ENCODE measurements around the gene PLD6. TPM values are rescaled to one million over a fixed set of nuclear protein-coding genes. Genes with fewer than 3 reads are reported as not detected.
A peak's percentile ranks its signal among the peaks of the same experiment; 100 is the strongest.
"Not testable (repeated sequence)": the region's sequence is repeated elsewhere in the genome, so short reads cannot be mapped to it uniquely, and the experiment has no call there.

Gene PLD6
- total RNA-seq, 1 donor from 2014 or later, result 8.6 TPM

- no peak for DNase-seq (ENCODE audit: low spot score in 2 of 2)
- FAIRE-seq, result no peak
Measured at GRCh38 chr17:17159571-17159970, 46.6 kb downstream of the PLD6 start.

DNA sequence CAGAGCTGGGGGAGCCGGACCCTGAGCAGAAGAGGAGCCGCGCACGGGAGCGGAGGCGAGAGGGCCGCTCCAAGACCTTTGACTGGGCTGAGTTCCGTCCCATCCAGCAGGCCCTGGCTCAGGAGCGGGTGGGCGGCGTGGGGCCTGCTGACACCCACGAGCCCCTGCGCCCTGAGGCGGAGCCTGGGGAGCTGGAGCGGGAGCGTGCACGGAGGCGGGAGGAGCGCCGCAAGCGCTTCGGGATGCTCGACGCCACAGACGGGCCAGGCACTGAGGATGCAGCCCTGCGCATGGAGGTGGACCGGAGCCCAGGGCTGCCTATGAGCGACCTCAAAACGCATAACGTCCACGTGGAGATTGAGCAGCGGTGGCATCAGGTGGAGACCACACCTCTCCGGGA is 47.6 kb downstream of the PLD6 start:
- not testable (repeated sequence) for FAIRE-seq; DNase-seq (ENCODE audit: low spot score in 2 of 2)

DNA sequence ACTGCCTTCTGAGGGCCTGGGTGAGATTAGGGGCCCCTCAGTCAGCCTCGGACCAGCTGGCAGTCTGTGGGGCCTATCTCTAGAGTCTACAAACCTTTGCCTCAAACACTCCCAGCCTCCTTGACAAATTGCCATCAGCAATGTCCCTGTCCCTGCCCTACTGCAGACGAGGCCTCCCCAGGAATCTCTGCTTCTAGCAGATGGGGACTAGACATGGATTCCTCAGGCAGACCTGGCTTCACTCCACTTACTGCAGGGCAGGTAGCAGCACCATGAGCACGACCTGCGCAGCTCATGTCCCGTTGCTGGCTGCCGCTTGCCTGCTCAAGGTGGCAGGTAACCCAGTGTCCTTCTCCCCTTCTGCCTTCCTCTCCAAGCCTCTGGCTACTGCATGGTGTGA is 49.1 kb downstream of the PLD6 start:
- no peak for FAIRE-seq
- DNase-seq (ENCODE audit: low spot score in 2 of 2), result no peak

DNA sequence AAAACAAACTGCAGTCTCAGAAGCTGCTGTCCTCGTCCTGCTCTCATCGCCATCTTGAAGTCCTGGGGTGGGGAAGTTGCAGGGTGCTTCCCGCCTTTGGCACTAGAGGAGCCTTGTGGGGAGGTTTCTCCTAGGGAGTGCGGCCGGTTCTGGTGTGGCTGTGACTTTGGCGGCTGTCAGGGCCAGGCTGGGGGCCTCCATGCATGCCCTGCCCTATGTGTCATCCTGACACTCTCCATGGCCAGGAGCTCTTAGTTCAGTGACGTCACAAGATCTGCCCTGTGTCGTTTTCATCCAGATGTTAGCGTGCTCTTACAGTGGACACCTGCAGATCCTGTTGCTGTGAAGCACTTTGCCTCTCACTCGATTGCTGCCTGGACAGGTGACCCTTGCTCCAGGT is 49.6 kb downstream of the PLD6 start:
- FAIRE-seq (no peak), DNase-seq (ENCODE audit: low spot score in 2 of 2) (no peak)

DNA sequence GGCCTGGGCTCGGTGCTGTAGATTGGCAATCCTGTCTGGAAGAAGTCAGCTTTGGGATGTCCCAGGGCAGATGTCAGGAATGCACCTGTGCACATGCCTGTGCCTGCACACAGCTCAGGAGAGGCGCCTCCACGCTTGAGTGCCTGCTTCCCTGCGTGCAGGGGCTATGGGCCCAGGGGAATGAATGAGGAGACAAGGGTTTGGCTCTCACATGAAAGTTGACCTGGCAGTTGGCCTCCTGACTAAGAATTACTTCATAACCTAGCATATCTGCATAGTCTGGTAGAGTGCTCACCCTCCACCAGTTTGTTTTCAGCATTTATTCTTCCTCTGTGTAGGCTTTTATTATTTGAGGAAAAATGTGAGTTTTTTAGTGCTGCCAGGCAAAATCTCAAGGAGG is 50.0 kb downstream of the PLD6 start:
- FAIRE-seq, result no peak
- DNase-seq (ENCODE audit: low spot score in 2 of 2), result no peak

DNA sequence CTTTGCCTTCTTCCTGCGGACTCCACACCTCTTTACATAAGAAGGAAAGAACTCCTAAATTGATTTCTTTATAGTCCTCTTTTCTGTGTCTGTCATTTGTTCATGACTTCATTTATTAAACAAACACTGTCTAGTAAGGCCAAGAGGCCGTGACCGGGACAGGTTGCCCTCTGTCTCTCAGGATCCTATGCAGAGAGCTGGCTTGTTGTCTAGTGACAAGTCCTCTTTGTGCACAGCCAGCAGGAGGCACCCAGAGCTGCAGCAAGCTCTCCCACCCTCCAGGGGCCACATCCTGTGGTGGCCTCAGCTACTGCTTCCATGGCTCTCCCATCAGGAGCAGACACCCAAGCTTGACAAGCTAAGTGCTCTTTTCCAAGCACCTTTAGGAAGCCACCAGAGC is 50.6 kb downstream of the PLD6 start:
- FAIRE-seq, result no peak
- DNase-seq (ENCODE audit: low spot score in 2 of 2), result no peak

DNA sequence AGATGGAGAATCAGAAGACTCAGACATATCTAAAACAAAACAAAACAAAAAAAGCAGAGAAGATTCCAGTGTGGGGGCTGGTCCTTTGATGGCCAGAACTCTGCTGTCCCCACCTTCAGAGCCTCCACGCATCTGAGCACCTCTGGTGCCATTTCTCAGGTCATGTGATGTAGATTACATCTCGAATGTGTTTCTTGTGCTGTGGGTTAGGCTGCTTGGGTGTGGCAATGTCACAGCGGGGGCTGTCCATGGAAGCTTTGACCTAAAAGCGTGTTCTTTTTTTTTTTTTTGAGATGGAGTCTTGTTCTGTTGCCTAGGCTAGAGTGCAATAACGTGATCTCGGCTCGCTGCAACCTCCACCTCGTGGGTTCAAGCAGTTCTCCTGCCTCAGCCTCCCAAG is 51.2 kb downstream of the PLD6 start:
- FAIRE-seq (no peak), DNase-seq (ENCODE audit: low spot score in 2 of 2) (no peak)

- DNase-seq (ENCODE audit: low spot score in 2 of 2), result no peak
- FAIRE-seq, result no peak
Measured at GRCh38 chr17:17154556-17154955, 51.6 kb downstream of the PLD6 start.

GRCh38 chr17:17153709-17154108 is 52.4 kb downstream of the PLD6 start:
- no peak for DNase-seq (ENCODE audit: low spot score in 2 of 2)
- FAIRE-seq, result no peak

GRCh38 chr17:17153071-17153470 is 53.1 kb downstream of the PLD6 start:
- FAIRE-seq (no peak), DNase-seq (ENCODE audit: low spot score in 2 of 2) (no peak)

- FAIRE-seq (no peak), DNase-seq (ENCODE audit: low spot score in 2 of 2) (no peak)
Measured at GRCh38 chr17:17152385-17152784, 53.7 kb downstream of the PLD6 start.

- DNase-seq (ENCODE audit: low spot score in 2 of 2) (peak in 1 of 2 donors; percentile 74), FAIRE-seq (no peak)
Measured at GRCh38 chr17:17151962-17152361, 54.2 kb downstream of the PLD6 start.

DNA sequence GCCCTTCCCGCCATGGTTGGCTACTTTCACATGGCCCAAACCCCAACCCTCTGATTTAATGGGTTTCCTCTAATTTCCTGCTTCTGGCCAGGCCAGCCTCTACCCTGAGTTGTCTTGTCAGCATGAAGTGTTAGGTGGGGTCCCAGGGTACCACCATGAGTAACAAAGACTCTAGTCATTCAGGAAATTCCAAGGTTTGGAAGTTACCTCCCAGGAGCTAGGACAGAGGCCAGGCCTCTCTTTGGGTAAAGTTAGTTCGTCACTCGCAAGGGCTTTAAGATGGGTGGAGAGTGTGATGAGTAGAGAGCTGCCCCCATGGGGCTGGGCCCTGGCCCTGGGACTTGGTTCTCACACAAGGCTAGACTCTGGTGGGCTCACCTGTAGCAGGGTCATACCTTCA is 54.6 kb downstream of the PLD6 start:
- DNase-seq (ENCODE audit: low spot score in 2 of 2), result no peak
- no peak for FAIRE-seq

DNA sequence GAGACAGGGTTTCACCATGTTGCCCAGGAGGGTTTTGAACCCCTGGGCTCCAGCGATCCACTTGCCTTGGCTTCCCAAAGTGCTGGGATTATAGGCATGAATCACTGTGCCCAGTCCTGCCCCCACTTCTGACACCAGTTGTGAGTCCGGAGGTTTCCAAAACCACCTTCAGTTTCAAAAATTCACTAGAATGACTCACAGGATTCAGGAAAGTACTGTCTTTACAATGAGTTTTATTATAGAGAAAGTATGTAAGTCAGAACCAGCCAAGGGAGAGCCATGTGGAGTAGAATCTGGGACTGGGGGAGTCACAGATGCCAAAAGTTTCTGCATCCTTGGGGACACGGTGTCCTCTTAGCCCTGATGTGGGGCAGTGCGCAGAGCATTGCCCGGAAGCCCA is 55.1 kb downstream of the PLD6 start:
- DNase-seq (ENCODE audit: low spot score in 2 of 2) (no peak), FAIRE-seq (no peak)

Small RNA genes lying within 50 kb of the gene (small RNA-seq; reads per million reads assigned to genes)
- not detected for gene RNU6-767P

Other genes starting within 250 kb of the PLD6 start
- gene TNFRSF13B, start 234.2 kb downstream of the PLD6 start, total RNA-seq, result not detected
- 131 TPM for gene MPRIP, start 163.9 kb downstream of the PLD6 start, total RNA-seq
- 31.4 TPM for gene FLCN, start 30.8 kb upstream of the PLD6 start, total RNA-seq
- 119 TPM for gene COPS3, start 74.9 kb upstream of the PLD6 start, total RNA-seq
- 6.5 TPM for gene NT5M, start 97.0 kb upstream of the PLD6 start, total RNA-seq

Data from frontal cortex (tissue), 4 donors.